VCaP (cell line): ENCODE measurements around the gene FAM98B.
"Not testable (repeated sequence)": the region's sequence is repeated elsewhere in the genome, so short reads cannot be mapped to it uniquely, and the experiment has no call there.

ENCODE experiments used
- H3K27ac ChIP-seq: fragments of 450-650 bp; 2 replicates; pipeline ENCODE4 v1.5.1; 2017
- TF ChIP-seq, protein P1 (sequence below): fragments of 450-650 bp; conservative IDR thresholded peaks from 2 replicates; pipeline ENCODE4 v1.5.1; 2017; ENCODE audit warnings: mild to moderate bottlenecking, moderate library complexity

FAM98B gene

DNA sequence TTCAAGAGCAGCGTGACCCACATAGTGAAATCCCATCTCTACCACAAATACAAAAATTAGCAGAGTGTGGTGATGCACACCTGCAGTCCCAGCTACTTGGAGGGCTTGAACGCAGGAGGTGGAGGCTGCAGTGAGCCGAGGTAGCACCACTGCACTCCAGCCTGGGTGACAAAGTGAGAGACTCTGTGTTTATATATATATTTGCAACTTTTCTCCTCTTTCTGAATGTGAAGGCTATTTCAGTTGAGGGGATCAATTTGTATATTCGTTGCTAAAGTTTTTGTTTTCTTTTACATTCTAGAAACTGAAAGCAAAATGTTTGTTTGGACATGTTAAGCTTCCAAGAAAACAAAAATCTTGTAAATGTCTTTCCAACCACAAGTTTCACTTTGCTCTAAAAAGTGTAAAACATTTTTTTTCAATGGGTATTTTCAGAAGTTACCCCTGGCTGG lies 29.8 kb upstream of the FAM98B start:
- H3K27ac ChIP-seq: no peak overlapping the region
- TF ChIP-seq, protein P1, sequence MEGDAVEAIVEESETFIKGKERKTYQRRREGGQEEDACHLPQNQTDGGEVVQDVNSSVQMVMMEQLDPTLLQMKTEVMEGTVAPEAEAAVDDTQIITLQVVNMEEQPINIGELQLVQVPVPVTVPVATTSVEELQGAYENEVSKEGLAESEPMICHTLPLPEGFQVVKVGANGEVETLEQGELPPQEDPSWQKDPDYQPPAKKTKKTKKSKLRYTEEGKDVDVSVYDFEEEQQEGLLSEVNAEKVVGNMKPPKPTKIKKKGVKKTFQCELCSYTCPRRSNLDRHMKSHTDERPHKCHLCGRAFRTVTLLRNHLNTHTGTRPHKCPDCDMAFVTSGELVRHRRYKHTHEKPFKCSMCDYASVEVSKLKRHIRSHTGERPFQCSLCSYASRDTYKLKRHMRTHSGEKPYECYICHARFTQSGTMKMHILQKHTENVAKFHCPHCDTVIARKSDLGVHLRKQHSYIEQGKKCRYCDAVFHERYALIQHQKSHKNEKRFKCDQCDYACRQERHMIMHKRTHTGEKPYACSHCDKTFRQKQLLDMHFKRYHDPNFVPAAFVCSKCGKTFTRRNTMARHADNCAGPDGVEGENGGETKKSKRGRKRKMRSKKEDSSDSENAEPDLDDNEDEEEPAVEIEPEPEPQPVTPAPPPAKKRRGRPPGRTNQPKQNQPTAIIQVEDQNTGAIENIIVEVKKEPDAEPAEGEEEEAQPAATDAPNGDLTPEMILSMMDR: no peak

DNA sequence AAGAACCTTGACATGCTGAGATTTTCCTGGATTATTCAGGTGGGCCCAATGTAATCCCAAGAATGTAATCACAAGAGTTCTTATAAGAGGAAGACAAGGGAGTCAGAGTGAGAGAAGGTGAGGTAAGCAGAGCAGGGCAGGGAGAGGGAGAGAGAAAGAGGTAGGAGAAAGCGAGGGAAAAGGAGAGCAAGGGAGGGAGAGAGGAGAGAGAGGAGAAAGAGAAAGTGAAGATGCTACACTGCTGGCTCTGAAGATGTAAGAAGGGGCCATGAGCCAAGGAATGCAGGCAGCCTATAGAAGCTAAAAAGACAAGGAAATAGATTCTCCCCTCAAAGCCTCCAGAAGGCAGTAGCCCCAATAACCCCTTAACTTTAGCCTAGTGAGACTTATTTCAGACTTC lies 28.7 kb upstream of the FAM98B start:
- H3K27ac ChIP-seq: no peak overlapping the region
- TF ChIP-seq, protein P1: no peak

DNA sequence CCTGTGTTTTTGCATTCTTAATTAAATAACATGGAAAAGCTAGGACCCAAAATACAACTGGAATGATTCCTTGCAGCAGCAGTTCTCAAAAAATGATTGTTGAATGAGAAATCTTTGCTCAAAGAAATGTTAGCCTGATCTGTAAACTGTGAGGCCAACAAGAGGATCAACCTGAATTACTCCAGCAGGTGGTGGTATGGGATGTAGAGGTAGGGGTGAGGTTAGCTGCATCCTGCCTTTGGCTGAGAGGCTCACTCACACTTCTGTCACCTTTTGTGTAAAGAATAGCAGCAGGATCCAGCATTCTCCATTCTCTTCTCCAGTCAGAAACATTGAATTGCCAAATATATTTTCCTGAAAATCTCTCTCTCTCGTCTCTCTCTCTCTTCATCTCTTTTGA lies 26.5 kb upstream of the FAM98B start:
- TF ChIP-seq, protein P1: no peak
- H3K27ac ChIP-seq: no peak overlapping the region

DNA sequence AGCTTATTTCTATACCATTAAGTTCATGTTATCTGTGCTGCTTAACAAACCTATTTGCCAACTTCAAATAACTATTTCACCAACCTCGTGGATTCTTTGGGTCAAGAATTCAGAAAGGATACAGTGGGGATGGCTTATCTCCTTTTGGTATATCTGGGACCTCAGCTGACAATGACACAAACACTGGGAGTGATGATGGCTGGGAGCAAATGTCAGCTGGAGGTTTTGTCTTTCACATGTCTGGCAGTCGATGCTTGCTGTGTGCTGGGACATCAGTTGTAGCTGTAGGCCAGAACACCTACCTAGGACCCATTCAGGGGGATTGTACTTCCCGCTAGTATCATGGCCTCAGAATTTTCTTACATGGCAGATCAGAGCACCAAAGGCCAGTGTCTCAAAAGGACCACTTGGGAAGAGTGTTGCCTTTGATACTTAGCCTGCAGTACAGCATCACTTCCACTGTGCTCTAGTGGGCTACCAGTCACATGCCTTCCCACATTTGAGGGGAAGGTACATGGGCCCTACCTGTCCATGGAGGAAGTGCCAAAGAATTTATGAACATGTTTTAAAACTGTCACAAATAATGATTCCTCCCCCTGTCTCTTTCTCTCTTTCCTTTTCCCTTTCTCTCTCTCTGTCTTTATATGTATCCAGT lies 23.7 kb upstream of the FAM98B start:
- TF ChIP-seq, protein P1: no peak
- no peak overlapping the region for H3K27ac ChIP-seq

DNA sequence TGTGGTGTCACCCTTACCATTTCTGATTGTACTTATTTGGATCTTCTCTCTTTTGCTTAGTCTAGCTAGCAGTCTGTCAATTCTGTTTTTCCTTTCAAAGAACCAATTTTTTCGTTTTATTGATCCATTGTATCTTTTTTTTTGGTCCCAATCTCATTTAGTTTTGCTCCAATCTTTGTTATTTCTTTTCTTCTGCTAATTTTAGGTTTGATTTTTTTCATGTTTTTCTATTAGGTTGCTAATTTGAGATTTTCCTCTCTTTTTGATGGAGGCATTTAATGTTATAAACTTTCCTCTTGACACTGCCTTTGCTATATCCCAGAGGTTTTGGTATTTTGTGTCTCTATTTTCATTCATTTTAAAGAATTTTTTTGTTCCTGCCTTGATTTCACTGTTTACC lies 16.9 kb upstream of the FAM98B start:
- no peak overlapping the region for H3K27ac ChIP-seq
- TF ChIP-seq, protein P1: no peak

DNA sequence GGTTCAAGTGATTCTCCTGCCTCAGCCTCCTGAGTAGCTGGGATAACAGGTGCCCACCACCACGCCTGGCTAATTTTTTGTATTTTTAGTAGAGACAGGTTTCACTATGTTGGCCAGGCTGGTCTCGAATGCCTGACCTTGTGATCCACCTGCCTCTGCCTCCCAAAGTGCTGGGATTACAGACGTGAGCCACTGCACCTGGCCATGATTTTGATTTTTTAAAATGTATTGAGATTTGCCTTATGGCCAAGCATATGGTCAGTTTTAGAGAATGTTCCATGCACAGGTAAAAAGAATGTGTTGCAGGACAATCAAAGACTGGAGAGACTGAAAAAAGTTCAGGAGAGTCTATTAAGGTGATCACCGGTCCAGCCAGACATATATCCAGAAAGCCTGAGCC lies 16.3 kb upstream of the FAM98B start:
- not testable (repeated sequence) for H3K27ac ChIP-seq

DNA sequence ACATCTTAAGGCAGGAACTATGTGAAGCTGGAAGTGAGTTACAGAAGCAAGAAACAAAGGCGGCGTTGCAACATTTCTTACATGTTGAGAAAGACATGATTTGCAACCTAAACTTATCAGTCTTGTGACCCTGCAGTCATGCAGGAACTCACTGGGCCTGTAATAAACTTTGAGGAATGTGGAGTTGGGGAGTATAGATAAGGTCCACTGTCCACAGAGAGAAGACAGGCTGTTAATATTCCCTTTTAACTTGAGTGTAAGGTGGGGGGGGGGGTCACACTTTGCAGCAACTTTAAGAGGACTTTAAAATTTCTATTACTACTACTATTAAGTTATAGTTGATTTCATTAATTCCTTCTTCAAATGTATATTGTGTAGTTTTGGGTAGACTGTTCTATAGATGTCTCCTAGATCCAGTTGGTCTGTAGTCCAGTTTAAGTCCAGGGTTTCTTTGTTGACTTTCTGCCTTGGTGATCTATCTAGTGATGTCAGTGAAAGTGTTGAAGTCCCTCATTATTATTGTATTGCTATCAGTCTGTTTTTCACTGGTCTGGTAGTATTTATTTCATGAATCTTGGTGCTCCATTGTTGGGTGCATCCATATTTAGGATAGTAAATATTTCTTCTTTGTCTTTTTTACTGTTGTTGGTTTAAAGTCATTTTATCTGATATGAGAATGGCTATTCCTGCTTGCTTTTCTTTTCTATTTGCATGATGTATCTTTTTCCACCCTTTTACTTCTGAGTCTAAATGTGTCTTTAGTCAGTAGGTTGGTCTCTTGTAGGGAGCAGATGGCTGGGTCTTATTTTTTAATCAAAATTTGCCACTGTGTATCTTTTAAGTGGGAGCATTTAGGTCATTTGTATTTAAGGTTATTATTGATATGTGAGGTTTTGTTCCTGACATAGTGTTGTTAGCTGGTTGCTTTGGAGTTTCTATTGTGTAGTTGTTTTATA lies 15.6 kb upstream of the FAM98B start:
- no peak overlapping the region for H3K27ac ChIP-seq
- TF ChIP-seq, protein P1: no peak
